HuH-7.5 (cell line): ENCODE measurements around the gene PDC.

Experiments
- DNase-seq: peaks from one replicate; pipeline ENCODE4 v3.0.0; 2011; ENCODE audit warnings: low spot score

The PDC gene

GRCh38 chr1:186461014-186461413 lies at the start of gene PDC:
PDC (minus strand) TSS chr1:186461114; CDS start chr1:186449459, 11,655 bp downstream.
- DNase-seq: no peak

GRCh38 chr1:186503190-186503589 lies 42.3 kb upstream of the PDC start:
- DNase-seq: no peak

GRCh38 chr1:186502087-186502486 lies 41.2 kb upstream of the PDC start:
- DNase-seq: no peak

- DNase-seq: no peak
Measured at GRCh38 chr1:186500804-186501203, 39.9 kb upstream of the PDC start.

DNA sequence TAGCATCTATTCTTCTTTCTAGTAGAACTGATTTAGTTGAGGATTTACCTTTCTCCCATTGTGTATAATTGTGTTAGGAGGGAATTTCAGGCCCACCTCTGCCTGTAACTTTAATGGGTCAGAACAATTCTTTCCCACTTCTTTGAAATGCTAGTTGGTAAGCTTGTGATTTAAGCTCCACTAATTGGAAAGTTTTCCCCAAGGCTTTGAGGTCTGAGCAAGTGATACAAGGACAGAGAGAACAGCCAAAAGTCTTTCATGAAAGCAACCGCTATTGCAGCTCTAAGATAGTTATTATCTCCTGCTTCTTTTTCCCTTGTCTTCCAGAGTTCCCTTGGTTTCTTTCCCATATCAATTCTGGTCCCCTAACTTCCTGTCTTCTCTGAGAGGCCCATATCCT lies 38.7 kb upstream of the PDC start:
- DNase-seq: no peak

DNA sequence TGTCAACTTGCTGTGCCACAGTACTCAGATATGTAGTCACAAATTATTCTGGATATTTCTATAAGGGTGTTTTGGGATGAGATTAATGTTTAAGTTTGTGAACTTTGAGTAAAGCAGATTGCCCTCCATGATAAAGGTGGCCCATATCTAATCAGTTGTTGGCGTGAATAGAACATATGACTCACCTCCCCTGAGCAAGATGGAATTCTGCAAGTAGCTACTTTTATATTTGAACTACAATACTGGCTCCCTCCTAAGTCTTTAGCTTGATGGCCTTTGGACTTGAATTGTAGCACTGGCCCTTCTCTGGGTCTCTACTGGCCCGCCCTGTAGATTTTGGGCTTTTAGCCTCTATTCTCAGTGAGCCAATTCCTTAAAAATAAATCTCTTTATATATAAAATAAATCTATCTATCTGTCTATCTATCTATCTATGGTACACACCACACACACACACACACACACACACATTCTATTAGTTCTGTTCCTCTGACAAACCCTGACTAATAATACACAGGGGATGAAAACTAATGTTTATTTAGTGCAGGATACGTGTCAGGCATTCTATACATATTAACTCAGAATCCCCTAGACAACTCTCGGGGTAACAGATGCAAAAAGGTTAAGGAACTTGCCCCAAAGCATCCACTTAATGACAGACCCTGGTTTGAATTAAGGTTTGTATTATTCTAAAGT lies 37.9 kb upstream of the PDC start:
- DNase-seq: no peak

- DNase-seq: no peak
Measured at GRCh38 chr1:186498071-186498470, 37.2 kb upstream of the PDC start.

GRCh38 chr1:186497651-186498050 lies 36.7 kb upstream of the PDC start:
- no peak for DNase-seq

- no peak for DNase-seq
Measured at GRCh38 chr1:186496171-186496851, 35.4 kb upstream of the PDC start.

DNA sequence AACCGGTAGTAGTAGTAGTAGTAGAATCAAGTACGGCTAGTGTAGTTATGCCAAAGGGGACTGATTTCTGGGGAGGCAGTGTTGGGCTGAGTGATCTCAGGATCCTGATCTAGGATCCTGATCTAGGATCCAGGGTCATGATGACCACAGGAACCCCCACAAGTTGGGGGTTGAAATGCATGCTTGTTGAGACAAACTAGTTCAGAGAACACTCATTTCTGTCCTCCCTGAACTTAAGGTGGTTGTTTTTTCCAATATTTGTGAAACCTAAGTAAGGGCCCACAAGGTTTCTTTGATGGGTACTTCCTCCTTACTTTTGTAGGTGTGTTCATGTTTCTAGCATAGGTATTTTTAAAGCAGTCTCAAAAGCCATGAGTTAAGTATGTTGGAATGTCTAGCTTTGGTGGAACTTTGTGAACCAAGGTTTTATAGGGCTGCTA lies 33.9 kb upstream of the PDC start:
- no peak for DNase-seq

GRCh38 chr1:186492531-186493291 lies 31.8 kb upstream of the PDC start:
- DNase-seq: no peak

- DNase-seq: no peak
Measured at GRCh38 chr1:186491336-186491735, 30.4 kb upstream of the PDC start.

GRCh38 chr1:186487163-186487562 lies 26.2 kb upstream of the PDC start:
- DNase-seq: no peak

GRCh38 chr1:186486061-186486460 lies 25.1 kb upstream of the PDC start:
- no peak for DNase-seq

DNA sequence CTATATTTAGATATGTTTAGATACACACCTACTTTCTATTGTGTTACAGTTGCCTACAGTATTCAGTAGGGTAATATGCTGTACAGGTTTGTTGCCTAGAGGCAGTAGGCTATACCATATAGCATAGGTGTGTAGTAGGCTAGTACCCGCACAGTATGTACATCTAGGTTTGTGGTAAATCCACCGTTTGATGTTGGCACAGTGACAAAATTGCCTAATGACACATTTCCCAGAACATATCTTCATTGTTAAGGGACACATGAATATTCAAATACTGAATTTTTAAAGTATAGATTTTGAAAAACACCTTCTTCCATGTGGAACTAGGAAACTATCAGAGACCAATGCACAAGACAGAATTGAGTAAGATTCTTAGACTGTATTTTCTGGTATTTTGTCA lies 22.6 kb upstream of the PDC start:
- DNase-seq: no peak

DNA sequence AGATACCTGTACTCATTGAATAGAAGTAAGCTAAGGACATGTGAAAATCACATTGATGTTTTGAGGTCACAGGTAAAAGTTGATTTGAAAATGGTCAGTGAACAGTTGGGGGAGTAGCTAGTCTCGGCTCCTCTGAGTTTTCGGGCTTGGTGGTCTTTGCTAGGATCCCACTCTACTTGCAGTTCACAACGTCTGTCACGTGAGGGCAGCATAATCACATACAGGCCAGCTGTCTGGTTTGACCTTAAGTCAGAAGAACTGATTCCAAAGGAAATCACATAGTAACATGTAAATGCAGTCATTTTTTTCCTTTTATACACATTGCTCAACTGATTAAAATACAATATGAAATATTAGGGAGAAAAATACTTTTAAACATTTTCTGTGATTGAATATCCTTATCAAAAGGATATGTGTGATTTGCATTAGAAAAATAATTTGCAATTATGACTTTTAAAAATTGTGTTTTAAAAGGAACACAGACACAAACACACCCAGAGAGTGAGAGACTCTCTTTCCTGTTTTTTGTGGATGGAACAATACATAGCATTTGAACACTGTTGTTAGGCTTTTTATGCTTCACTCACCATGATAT lies 21.8 kb upstream of the PDC start:
- DNase-seq: no peak

- no peak for DNase-seq
Measured at GRCh38 chr1:186481303-186481888, 20.5 kb upstream of the PDC start.

- no peak for DNase-seq
Measured at GRCh38 chr1:186479162-186479561, 18.2 kb upstream of the PDC start.

DNA sequence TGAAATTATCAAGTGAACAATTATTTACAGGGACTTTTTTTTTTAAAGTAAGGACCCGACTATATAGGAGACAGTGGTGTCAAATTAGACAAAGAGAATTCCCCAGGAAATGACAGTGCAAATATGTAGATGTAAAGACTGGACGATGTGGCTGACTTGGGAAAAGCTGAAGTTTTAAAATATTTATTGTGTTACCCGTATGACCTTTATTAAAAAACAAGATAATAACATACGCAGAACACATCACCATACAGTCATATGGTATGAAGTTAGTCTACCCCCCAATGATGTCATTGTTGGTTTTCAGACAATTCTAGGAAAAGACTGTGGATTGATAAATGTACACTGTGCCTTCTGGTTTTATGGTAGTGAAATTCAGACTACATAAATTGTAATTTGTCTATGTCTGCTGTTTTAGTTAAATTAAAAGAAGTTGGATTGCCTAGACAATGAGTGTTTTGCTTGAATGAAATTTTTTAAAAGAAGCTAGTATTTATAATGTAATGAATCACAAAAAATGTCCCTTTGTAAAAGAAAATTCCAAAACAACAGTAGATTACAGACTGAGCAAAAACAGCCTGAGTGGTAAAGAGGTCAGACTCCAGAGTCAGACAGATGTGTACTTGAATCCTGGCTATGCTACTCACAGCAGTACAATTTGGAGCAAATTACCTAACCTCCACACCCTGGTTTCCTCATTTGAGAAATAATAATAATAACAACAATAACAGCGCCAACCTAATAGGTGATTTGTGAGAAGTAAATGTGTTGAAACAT lies 15.5 kb upstream of the PDC start:
- DNase-seq: no peak

DNA sequence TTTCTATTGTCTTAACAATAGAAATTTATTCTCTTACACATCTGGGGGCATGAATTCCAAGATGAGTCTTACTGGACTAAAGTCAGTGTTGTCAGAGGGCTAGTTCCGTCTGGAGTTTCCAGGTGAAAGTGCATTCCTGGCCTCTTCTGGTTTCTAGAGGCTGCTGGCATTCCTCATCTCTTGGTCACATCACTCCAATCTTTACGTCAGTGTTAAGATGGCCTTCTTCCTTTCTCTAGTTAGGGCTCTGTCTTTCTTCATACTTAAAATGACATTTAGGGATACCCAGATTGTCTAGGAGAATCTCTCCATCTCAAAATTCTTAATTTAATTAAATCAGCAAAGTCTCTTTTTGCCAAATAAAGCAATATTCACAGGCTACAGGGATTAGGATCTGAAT lies 13.3 kb upstream of the PDC start:
- DNase-seq: no peak

DNA sequence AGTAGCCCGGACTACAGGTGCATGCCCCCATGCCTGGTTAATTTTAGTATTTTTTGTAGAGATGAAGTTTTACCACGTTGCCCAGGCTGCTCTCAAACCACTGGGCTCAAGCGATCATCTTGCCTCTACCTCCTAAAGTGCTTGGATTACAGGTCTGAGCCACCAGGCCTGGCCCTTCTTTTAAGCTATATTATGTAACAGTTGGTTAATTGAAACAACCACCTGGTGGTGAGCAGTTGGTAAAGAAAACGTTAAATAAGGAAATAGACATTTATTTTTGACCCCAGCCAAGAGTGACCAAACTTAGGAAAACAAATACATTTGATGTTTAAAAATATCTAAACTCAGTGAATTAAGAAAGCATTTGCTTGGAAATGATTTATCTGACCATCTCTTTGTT lies 12.1 kb upstream of the PDC start:
- no peak for DNase-seq

DNA sequence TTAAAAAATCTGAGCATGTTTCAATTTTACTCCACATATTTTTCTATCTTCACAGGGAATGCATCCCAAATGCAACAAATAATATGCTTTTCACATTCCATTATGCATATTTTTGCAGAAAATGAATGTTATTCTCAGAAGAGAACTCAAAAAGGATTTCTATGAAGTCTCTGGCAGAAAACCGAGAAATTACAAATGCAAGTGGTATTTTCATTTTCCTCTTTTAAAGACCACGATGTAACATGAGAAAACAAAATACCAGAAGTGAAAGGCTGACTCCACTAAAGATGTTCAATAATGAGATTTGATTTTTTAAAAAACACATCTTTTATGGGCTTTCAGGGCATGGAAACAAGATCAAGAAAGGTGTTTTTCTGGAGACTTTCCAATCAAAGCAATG lies 5.0 kb upstream of the PDC start:
- DNase-seq: no peak
